HG02588 (cell line): ENCODE data around the gene OR1I1.

Experiments used
- ATAC-seq: cut with Tn5 transposase; IDR thresholded peaks from one replicate; pipeline ENCODE4 v1.9.1; 2021; ENCODE audit warnings: mild to moderate bottlenecking, moderate library complexity; ENCODE audit not compliant: unreplicated experiment

Gene OR1I1

GRCh38 chr19:15116856-15117255 lies 34.8 kb downstream of the OR1I1 start:
- no peak for ATAC-seq

GRCh38 chr19:15118248-15118647 lies 36.2 kb downstream of the OR1I1 start:
- no peak for ATAC-seq

- ATAC-seq: no peak
Observed at GRCh38 chr19:15118789-15119494, 36.9 kb downstream of the OR1I1 start.

GRCh38 chr19:15120135-15121026 lies 38.4 kb downstream of the OR1I1 start:
- no peak for ATAC-seq

GRCh38 chr19:15122331-15123030 lies 40.5 kb downstream of the OR1I1 start:
- ATAC-seq: no peak

GRCh38 chr19:15123031-15123890 lies 41.2 kb downstream of the OR1I1 start:
- no peak for ATAC-seq

GRCh38 chr19:15123900-15124299 lies 41.9 kb downstream of the OR1I1 start:
- ATAC-seq: no peak

GRCh38 chr19:15124572-15125231 lies 42.7 kb downstream of the OR1I1 start:
- ATAC-seq: no peak

- ATAC-seq: peak; percentile 89
Observed at GRCh38 chr19:15125232-15126067, 43.4 kb downstream of the OR1I1 start.

GRCh38 chr19:15126131-15126910 lies 44.3 kb downstream of the OR1I1 start:
- ATAC-seq: no peak

- no peak for ATAC-seq
Observed at GRCh38 chr19:15128162-15128770, 46.3 kb downstream of the OR1I1 start.

GRCh38 chr19:15129856-15130585 lies 48.0 kb downstream of the OR1I1 start:
- no peak for ATAC-seq

GRCh38 chr19:15136234-15136954 lies 54.4 kb downstream of the OR1I1 start:
- no peak for ATAC-seq

GRCh38 chr19:15137777-15138176 lies 55.8 kb downstream of the OR1I1 start:
- ATAC-seq: no peak

- ATAC-seq: no peak
Observed at GRCh38 chr19:15138427-15138826, 56.4 kb downstream of the OR1I1 start.

GRCh38 chr19:15141143-15141542 lies 59.1 kb downstream of the OR1I1 start:
- no peak for ATAC-seq

GRCh38 chr19:15142313-15142712 lies 60.3 kb downstream of the OR1I1 start:
- no peak for ATAC-seq
